Measurements from ENCODE around the gene MAPK8IP1.

Gene MAPK8IP1

DNA sequence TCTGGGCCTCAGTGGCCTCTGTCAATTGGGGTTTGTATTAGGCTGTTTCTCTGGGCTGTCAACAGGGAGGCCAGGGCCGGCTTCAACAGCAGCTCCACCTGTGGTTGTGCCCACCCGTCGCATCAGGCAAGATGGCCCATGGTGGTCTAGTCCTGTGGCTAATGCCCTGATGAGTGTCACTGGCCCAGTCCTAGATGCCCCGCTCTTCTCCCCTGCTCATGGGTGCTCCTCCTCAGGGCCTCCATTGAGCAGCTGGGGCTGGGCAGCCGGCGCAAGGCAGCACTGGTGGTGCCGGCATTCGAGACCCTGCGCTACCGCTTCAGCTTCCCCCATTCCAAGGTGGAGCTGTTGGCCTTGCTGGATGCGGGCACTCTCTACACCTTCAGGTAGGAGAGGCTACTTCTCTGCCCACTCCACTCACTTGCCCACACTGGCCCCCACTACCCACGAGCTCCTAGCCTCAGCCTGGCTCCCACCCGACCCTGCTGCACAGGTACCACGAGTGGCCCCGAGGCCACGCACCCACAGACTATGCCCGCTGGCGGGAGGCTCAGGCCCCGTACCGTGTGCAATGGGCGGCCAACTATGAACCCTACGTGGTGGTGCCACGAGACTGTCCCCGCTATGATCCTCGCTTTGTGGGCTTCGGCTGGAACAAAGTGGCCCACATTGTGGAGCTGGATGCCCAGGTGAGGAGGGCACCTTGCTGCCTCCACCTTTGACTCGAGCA lies 42.4 kb downstream of the MAPK8IP1 start:
- no peak for DNase-seq

DNA sequence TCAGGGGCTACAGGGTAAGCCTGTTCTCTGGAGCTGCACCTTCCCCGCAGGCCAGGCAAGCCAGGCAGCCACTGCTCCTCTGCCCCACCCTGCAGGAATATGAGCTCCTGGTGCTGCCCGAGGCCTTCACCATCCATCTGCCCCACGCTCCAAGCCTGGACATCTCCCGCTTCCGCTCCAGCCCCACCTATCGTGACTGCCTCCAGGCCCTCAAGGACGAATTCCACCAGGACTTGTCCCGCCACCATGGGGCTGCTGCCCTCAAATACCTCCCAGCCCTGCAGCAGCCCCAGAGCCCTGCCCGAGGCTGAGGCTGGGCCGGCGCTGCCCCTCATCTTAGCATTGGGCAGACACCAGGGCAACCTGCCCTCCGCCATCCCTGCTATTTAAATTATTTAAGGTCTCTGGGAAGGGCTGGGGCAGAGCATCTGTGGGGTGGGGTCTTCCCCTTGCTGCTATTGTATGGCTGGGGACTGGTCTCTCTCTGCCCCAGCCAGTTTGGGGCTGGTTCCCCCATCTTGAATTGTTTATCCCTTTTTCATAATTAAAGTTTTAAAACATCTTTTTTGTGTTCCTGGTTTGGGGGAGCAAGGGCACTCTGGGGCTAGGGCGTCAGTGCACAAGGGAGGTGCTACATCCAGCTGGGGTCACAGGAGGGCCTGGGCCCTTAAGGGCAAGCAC lies 43.2 kb downstream of the MAPK8IP1 start:
- no peak for DNase-seq

- DNase-seq = no peak
Measured at GRCh38 chr11:45929486-45930030, 44.1 kb downstream of the MAPK8IP1 start.

- peak; percentile 93 for DNase-seq
Measured at GRCh38 chr11:45930031-45930794, 44.8 kb downstream of the MAPK8IP1 start.

DNA sequence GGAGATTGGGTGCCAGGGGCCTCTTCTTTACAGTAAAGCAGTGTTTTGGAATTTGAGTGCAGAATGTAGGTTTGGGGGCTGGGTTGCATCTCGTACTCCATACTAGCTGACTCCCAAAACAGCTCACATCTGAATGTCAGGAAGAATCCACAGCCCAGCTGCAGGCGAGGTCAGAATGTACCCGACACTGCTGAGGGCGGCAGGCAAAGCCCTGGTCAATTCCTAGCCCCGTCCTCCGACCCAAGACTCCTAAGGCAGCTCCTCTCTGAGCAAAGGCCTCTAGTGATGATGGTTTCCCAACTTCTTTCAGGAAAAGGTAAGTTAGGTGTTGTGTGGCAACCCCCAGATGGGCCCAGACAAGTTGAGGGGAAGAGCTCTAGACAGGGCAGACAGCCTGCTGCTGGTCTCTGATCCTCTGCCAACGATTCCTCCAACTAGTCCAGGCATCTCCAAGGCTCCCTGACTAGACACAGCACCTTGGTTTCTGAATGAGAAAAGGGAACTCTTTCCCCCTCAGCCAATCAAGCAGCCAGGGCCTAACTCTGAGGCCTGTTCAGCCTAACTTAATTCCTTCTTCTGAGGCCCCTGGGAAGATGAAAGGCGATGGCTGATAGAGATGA lies 45.6 kb downstream of the MAPK8IP1 start:
- DNase-seq = no peak

GRCh38 chr11:45931739-45932138 lies 46.3 kb downstream of the MAPK8IP1 start:
- no peak for DNase-seq

GRCh38 chr11:45932217-45932616 lies 46.8 kb downstream of the MAPK8IP1 start:
- DNase-seq = no peak

GRCh38 chr11:45933131-45933831 lies 47.8 kb downstream of the MAPK8IP1 start:
- no peak for DNase-seq

GRCh38 chr11:45933846-45934579 lies 48.6 kb downstream of the MAPK8IP1 start:
- DNase-seq = no peak

DNA sequence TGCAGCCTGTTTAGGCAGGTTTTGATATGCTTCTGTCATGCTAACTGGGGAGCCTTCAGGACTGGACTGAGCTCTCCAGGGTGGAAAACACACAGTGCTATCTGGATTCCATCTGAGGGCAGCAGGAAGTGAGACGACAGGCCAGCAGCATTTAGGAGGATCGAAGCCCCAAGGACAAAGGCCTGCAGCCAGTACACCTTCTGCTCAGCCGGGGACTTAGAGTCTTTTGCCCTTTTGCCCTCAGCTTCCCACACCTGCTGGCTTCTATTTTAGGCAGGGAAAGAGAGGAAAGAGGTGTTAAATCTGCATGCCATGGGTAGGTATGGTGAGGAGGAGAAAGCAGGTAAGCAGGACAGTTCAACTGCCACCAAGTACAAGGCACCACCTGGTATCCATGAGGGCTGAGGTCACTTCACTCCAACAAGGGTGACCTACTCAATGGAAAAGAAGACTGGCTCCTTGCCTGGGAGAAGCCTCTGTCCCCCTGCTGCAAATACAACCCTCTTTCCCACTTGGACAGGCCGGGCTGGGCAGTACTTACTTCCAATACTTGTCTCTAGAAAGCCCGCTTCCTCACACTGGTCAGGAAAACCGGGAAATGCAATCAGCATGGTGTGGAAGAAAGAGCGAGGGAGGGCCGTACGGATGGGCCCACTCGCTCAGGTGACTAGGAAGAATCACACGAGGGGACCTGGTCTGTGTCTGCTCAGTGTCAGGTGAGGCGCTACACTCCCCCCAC lies 49.3 kb downstream of the MAPK8IP1 start:
- no peak for DNase-seq

GRCh38 chr11:45935349-45936064 lies 50.1 kb downstream of the MAPK8IP1 start:
- DNase-seq = no peak

- DNase-seq = no peak
Measured at GRCh38 chr11:45936511-45937054, 51.1 kb downstream of the MAPK8IP1 start.

DNA sequence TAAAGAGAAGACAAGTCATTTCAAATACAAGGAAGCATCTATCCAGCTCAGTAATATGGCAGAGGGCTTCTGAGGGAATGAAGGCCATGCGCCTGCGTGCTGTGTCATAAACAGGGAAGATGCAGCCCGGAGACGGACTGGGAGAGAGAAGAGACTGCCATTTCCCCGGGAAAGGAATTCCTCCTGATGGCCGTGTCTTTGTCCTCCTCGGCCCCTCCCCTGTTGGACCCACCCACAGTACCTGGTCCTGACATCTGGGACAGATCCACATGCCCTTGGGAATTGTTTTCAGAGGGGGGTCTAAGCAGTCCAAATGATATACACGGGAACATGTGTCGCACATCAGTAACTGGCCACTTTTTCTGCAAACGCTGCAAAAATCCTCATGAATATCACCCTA lies 52.5 kb downstream of the MAPK8IP1 start:
- DNase-seq = no peak

- DNase-seq = no peak
Measured at GRCh38 chr11:45939836-45940235, 54.4 kb downstream of the MAPK8IP1 start.

- DNase-seq = no peak
Measured at GRCh38 chr11:45941285-45941684, 55.8 kb downstream of the MAPK8IP1 start.

DNA sequence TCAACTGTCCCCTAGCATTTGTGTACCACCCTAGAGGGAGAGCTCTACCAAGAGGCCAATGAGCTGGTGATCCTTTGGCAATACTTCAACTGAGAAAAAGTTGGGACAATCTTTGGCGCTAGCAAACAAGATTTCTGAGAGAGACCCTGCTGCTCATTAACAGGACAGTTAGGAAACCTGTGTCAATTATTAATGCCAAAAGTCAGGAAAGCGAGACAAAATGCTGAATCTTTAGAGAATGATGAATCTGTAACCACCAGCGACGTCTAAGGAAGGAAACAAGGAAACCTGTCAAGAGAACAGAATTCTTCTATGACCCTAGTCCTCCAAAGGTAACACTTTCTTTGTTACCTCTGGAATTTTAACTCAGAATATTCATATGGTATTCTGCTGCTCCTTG lies 56.9 kb downstream of the MAPK8IP1 start:
- no peak for DNase-seq

- DNase-seq = no peak
Measured at GRCh38 chr11:45945397-45945999, 60.0 kb downstream of the MAPK8IP1 start.

DNA sequence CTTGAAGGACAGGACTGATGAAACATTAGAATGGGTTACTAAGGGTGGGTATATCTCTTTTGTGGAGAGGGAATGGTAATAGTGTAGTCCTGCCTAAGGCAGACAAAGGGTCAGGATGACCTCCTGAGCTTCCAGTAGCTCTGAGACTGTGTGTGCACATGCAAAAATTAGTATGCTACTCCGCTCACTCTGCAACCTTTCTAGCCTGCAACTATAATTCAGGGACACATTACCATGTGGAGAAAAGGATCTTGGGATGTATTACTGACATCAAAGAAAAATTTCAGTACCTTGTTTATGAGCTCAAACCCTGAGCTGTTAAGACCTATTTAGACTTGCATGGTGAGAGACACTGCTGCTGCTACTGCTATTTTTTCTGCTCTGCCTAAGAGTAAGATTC lies 62.4 kb downstream of the MAPK8IP1 start:
- DNase-seq = no peak

GRCh38 chr11:45948356-45948755 lies 62.9 kb downstream of the MAPK8IP1 start:
- no peak for DNase-seq

DNA sequence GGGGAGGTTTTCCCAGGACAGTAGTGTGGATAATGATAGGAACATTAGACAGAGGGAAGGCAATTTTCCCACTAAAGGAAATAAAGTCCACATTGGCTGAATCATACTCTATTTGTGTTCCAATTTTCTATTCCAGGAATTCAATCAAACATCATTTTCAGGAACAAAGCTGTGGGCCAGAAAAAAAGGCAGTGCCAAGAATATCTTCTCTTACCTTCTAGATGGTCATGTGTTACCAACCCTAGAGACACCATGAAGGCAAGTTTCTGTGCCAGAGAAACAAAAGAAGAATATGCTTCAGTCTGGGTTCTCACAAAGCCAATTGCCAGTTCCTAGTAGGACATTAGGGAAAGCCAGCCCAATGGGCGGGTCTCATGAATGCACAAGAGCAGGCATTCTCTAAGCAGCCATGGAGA lies 64.5 kb downstream of the MAPK8IP1 start:
- DNase-seq = no peak

All from DMS153 (cell line).